ENCODE results near the gene SAMD4A. TPM values are rescaled to one million over a fixed set of nuclear protein-coding genes. Genes with fewer than 3 reads are reported as not detected.
"Not testable (repeated sequence)": the region's sequence is repeated elsewhere in the genome, so short reads cannot be mapped to it uniquely, and the experiment has no call there.

SAMD4A gene
- total RNA-seq, 2 donors from 2014 or later = 11.2 to 26.2 TPM

DNA sequence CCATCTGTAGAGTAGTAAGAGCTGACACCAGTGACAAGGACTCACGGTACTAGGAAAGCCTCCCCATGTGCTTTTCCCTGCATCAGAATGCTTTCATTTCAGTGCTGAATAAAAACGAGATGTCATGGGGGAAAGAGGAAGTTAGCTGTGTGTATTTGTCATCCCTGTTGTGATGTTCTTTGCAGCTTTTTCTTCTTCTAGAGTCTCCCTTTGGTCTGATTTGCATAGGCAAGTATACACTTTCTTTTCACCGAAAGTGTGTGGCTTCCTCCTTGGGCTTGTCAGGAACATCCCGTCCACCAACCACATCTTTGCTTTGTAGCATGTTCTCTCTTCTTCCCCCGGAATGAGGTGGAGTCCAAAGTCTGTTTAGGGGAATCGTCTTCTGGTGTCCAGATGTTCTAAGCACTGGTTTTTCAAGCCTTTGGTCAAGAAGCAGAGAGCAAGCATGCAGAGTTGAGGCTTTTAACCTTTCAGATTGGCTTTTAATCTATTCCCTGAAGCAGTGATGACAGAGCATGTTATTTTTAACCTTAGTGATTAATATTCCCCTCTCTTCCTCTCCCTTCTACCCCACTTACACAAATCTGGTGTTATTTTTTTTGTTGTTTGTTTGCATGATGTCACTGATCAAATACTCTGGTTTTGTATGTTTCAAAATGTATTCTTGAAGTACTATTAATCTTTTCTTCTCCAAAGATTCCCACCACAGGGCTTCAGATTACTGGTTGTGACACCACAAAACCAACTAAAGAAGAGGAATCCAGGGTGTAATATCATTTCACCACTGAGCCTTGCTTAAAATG, 163.4 kb downstream of the SAMD4A start:
- ATAC-seq = no peak
- peak in 1 of 2 donors; percentile 33 for DNase-seq
- intact Hi-C loops (cut with DNase I, micrococcal nuclease) = no loop called here

- ATAC-seq (no peak), DNase-seq (no peak)
- intact Hi-C loops (cut with DNase I, micrococcal nuclease) = no loop called here
Measured at GRCh38 chr14:54734966-54735365, 168.0 kb downstream of the SAMD4A start.

DNA sequence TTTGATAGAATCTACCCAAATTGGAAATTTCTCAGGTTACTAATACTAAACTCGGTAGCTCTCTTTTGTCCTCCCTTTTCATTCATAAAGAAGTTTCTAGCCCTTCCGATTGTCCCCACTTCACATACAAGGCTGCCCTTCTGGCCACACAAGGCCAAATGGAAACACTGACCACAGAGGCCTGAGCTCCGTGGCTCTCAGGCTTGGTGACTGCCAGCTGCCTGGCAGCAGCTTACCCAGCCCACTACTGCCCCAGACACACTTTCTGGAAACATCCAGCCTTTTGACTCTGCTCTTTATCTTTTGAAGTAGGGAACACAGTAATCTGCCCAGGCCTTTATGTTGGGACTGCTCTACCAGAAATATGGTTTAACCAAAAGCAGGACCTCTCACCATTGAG, 168.5 kb downstream of the SAMD4A start:
- DNase-seq (no peak), ATAC-seq (no peak)
- intact Hi-C loops (cut with DNase I, micrococcal nuclease) = no loop called here

- no peak for ATAC-seq
Measured at GRCh38 chr14:54737132-54737711, 170.3 kb downstream of the SAMD4A start.

DNA sequence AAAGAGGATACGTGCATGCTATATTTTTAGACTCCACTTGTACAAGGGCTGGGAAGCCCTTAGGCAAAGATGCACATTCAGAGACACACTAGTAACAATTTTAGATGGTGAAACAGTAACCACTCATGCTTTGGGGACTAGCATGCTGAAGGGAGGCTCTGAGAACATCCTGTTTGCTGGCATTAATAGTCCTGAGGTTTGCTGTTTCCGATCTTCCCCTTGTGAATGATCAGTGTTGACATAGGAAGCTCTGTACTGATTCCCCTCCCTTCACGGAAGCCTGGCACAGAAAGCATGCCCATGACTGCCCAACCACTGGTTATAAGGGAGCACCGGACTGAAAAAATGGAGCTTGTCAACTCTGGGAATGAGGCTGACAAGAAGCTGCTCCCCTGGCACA, 171.1 kb downstream of the SAMD4A start:
- intact Hi-C loops (cut with DNase I, micrococcal nuclease) = no loop called here
- no peak for ATAC-seq
- DNase-seq = no peak

More at GRCh38 chr14:54737132-54737711, 170.3 kb downstream of the SAMD4A start:
- intact Hi-C loops (cut with DNase I, micrococcal nuclease) = no loop called here
- no peak for DNase-seq

- intact Hi-C loops (cut with DNase I, micrococcal nuclease) = no loop called here
- ATAC-seq (no peak), DNase-seq (no peak)
Measured at GRCh38 chr14:54739514-54739913, 172.6 kb downstream of the SAMD4A start.

- DNase-seq (no peak), ATAC-seq (no peak)
- intact Hi-C loops (cut with DNase I, micrococcal nuclease) = no loop called here
Measured at GRCh38 chr14:54742492-54743350, 175.8 kb downstream of the SAMD4A start.

DNA sequence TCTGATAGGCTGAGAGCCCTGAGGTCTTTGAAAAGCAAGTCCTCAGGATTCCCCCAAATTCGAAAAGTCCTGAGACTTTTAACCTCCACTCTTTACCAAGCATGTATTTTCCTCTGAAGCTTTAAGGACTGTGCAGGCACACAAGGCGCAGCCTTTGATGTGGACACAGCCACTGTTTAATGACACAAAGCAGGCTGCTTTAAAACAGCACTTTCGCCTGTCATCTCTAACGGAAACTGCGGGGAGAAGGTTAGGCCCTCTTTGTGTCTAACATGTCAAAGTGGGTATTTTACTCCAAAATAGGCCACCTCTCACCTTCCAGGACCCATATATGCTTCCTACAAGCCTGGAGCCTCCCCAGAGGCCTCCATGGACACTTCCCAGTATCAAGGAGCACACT, 176.5 kb downstream of the SAMD4A start:
- DNase-seq (no peak), ATAC-seq (no peak)
- intact Hi-C loops (cut with DNase I, micrococcal nuclease) = no loop called here

GRCh38 chr14:54746019-54746418, 179.1 kb downstream of the SAMD4A start:
- ATAC-seq (no peak), DNase-seq (no peak)
- intact Hi-C loops (cut with DNase I, micrococcal nuclease) = no loop called here

DNA sequence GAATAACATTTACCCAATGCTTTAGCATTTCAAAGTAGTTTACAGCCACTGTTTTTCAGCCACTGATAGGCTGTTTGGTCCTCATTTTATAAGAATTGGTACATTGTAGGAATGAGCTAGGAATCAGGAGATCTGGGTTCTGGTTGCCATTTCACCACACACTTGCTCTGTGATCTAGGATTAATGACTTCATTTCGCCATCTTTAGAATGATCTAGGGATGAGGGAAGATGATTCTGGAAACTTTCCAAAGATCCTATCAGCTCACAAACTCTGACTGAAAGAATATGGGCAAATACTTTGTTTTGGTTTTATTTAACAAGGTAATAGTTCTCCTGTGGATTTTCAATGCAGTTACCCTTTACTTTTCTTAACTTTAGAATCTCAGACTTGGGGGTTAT, 180.7 kb downstream of the SAMD4A start:
- intact Hi-C loops (cut with DNase I, micrococcal nuclease) = no loop called here
- DNase-seq = no peak
- no peak for ATAC-seq

DNA sequence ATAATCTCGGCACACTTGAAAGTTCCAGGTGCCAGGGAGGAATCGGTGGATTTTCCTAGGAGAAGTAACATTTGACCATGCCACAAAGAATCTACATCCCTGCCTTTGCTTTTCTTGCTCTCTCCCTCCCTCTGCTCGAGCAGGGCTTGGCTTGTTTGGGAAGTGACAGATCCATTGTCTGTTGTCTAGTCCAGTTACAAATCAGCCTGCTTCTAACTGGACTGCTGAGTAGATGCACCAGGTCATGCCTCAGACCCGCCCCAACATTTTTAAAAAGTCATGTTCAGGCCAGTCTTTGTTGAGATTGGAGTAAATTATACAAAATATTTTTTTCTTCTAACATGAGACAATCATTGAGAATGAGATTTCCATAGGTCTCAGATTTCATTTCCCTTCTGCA, 182.3 kb downstream of the SAMD4A start:
- DNase-seq (no peak), ATAC-seq (no peak)
- intact Hi-C loops (cut with DNase I, micrococcal nuclease) = no loop called here

GRCh38 chr14:54749727-54750126, 182.8 kb downstream of the SAMD4A start:
- ATAC-seq (no peak), DNase-seq (no peak)
- intact Hi-C loops (cut with DNase I, micrococcal nuclease) = no loop called here

GRCh38 chr14:54752611-54753010, 185.7 kb downstream of the SAMD4A start:
- DNase-seq, ATAC-seq: not testable (repeated sequence)

GRCh38 chr14:54753396-54753795, 186.5 kb downstream of the SAMD4A start:
- intact Hi-C loops (cut with DNase I, micrococcal nuclease); ATAC-seq; DNase-seq: not testable (repeated sequence)

More at GRCh38 chr14:54752611-54753010, 185.7 kb downstream of the SAMD4A start:
- intact Hi-C loops (cut with DNase I, micrococcal nuclease) = not testable (repeated sequence)

- ATAC-seq (no peak), DNase-seq (no peak)
- intact Hi-C loops (cut with DNase I, micrococcal nuclease) = no loop called here
Measured at GRCh38 chr14:54754116-54754622, 187.2 kb downstream of the SAMD4A start.

DNA sequence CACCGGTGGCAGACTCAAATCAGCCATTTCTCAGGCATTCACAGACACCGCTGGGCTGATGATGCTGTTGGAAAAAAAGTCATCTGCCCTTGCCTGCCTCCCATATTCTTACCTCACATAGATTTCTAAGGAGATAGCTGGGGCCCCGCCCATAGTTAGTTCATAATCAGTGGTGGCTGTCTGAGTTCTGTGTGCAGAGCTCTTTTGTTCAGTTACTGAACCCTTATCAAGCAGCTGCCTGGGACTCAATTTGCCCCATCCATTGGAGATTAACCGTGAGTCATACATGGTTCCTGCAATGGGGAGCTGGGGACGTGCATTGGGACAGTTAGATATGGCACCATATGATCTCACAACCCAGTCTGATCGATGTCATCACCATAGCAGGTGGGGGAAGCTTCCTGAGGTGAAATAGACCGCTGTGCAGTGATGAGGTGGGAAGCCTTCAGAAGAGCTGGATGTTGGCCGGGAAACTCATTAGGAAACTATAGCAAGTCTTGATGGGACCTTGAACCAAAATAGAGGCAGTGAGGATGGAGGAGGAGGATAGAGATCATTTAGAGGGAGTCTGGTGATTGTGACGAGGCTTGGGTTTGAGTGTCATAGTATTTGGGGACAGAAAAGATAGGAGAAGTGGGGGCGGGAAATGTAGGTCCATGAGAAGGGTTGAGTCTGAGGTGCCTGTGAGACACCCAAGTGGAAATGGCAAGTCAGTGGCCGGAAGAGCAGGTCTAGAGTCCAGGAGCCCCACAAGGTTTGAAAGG, 187.9 kb downstream of the SAMD4A start:
- DNase-seq = no peak
- intact Hi-C loops (cut with DNase I, micrococcal nuclease) = no loop called here
- ATAC-seq = no peak

- intact Hi-C loops (cut with DNase I, micrococcal nuclease) = no loop called here
- no peak for ATAC-seq
- DNase-seq = no peak
Measured at GRCh38 chr14:54756656-54757392, 189.9 kb downstream of the SAMD4A start.

- intact Hi-C loops (cut with DNase I, micrococcal nuclease) = no loop called here
- peak in 1 of 2 donors; percentile 29 for DNase-seq
- ATAC-seq = peak; percentile 92
Measured at GRCh38 chr14:54758041-54758440, 191.1 kb downstream of the SAMD4A start.

Measured in left colon (tissue), 2 donors.